T-helper 1 cell (primary cell): Measurements from ENCODE around the gene POLA2.

ENCODE experiments used
- DNase-seq, 5 donors: peaks; one replicate each; pipeline ENCODE4 v3.0.0-alpha.2; 2012 to 2020

The POLA2 gene

DNA sequence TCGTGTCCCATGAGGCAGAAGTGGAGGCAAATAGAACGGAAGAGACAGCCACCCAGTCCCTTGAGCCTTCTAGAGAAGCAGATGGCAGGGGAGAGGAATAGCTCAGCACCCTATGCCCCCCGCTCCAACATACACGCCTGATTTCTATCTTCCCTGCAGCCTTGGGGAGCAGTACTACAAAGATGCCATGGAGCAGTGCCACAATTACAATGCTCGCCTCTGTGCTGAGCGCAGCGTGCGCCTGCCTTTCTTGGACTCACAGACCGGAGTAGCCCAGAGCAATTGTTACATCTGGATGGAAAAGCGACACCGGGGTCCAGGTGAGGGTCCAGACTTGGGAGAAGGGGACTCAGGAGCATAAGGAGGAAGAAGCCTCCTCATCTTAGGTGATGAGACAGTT is 78.5 kb downstream of the POLA2 start:
- no peak for DNase-seq

DNA sequence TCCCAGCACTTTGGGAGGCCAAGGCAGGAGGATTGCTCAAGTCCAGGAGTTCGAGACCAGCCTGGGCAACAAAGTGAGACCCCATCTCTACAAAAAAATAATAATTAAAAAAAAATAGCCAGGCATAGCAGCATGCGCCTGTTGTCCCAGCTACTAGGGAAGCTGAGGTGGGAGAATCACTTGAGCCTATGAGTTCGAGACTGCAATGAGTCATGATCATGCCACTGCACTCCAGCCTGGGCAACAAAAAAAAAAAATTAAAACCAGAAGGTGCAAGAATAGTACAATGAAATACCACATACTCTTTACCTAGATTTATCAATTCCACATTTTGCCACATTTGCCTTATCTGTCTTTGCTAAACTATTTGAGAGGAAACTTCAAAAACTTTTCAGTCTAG is 80.1 kb downstream of the POLA2 start:
- no peak for DNase-seq
